ENCODE measurements around the gene CDKN1C. TPM values are rescaled to one million over a fixed set of nuclear protein-coding genes. Genes with fewer than 3 reads are reported as not detected.

Gene CDKN1C
- total RNA-seq, 1 donor from 2014 or later = 268 TPM

GRCh38 chr11:2855162-2855561, 30.4 kb downstream of the CDKN1C start:
- no peak for TF ChIP-seq CTCF (IDR thresholded peaks at IDR 0.05; ENCODE audit: unreplicated experiment)
- H3K27me3 Mint-ChIP-seq = peaks cover 22% of the 10 kb centered on the region
- no peak overlapping the region for H3K27ac Mint-ChIP-seq

GRCh38 chr11:2853997-2854560, 31.5 kb downstream of the CDKN1C start:
- H3K4me1 Mint-ChIP-seq (ENCODE audit: low read depth) = no peaks in the 10 kb centered on the region
- peaks cover 17% of the 10 kb centered on the region for H3K27me3 Mint-ChIP-seq
- H3K36me3 Mint-ChIP-seq (ENCODE audit: insufficient read depth) = no peaks in the 10 kb centered on the region
- TF ChIP-seq CTCF (IDR thresholded peaks at IDR 0.05; ENCODE audit: unreplicated experiment) = no peak
- H3K27ac Mint-ChIP-seq = peak overlapping the region; percentile 57
- DNase-seq (ENCODE audit: low spot score, unreplicated experiment) = no peak
- H3K9me3 Mint-ChIP-seq (ENCODE audit: low read depth) = no peaks in the 10 kb centered on the region
- no peak overlapping the region for H3K4me3 Mint-ChIP-seq (ENCODE audit: low read depth)

More at GRCh38 chr11:2855162-2855561, 30.4 kb downstream of the CDKN1C start:
- H3K36me3 Mint-ChIP-seq (ENCODE audit: insufficient read depth) = no peaks in the 10 kb centered on the region
- no peaks in the 10 kb centered on the region for H3K9me3 Mint-ChIP-seq (ENCODE audit: low read depth)
- no peak for DNase-seq (ENCODE audit: low spot score, unreplicated experiment)
- no peaks in the 10 kb centered on the region for H3K4me1 Mint-ChIP-seq (ENCODE audit: low read depth)
- no peak overlapping the region for H3K4me3 Mint-ChIP-seq (ENCODE audit: low read depth)

- DNase-seq (ENCODE audit: low spot score, unreplicated experiment) = no peak
- TF ChIP-seq CTCF (IDR thresholded peaks at IDR 0.05; ENCODE audit: unreplicated experiment) = no peak
- H3K9me3 Mint-ChIP-seq (ENCODE audit: low read depth) = no peaks in the 10 kb centered on the region
- H3K36me3 Mint-ChIP-seq (ENCODE audit: insufficient read depth) = no peaks in the 10 kb centered on the region
- H3K27ac Mint-ChIP-seq = no peak overlapping the region
- H3K27me3 Mint-ChIP-seq = peaks cover 19% of the 10 kb centered on the region
- no peak overlapping the region for H3K4me3 Mint-ChIP-seq (ENCODE audit: low read depth)
- H3K4me1 Mint-ChIP-seq (ENCODE audit: low read depth) = peaks cover 3% of the 10 kb centered on the region
These were observed 32.2 kb downstream of the CDKN1C start for GRCh38 chr11:2853401-2853800.

- Mint-ChIP-seq H3K27me3 (peaks cover 15% of the 10 kb centered on the region), H3K27ac (no peak overlapping the region), H3K36me3 (ENCODE audit: insufficient read depth) (no peaks in the 10 kb centered on the region), H3K9me3 (ENCODE audit: low read depth) (no peaks in the 10 kb centered on the region), H3K4me1 (ENCODE audit: low read depth) (peaks cover 4% of the 10 kb centered on the region), H3K4me3 (ENCODE audit: low read depth) (no peak overlapping the region)
- TF ChIP-seq CTCF (IDR thresholded peaks at IDR 0.05; ENCODE audit: unreplicated experiment) = no peak
- no peak for DNase-seq (ENCODE audit: low spot score, unreplicated experiment)
These were observed 35.4 kb downstream of the CDKN1C start for GRCh38 chr11:2849994-2850770.

GRCh38 chr11:2848497-2848896, 37.1 kb downstream of the CDKN1C start:
- Mint-ChIP-seq H3K9me3 (ENCODE audit: low read depth) (no peaks in the 10 kb centered on the region), H3K27ac (no peak overlapping the region), H3K4me3 (ENCODE audit: low read depth) (no peak overlapping the region), H3K4me1 (ENCODE audit: low read depth) (peaks cover 7% of the 10 kb centered on the region), H3K27me3 (peaks cover 5% of the 10 kb centered on the region), H3K36me3 (ENCODE audit: insufficient read depth) (no peaks in the 10 kb centered on the region)
- no peak for TF ChIP-seq CTCF (IDR thresholded peaks at IDR 0.05; ENCODE audit: unreplicated experiment)
- DNase-seq (ENCODE audit: low spot score, unreplicated experiment) = no peak

All from progenitor cell of endocrine pancreas (in vitro differentiated cells).